Measurements from ENCODE around the gene TRAF4.
"Not testable (repeated sequence)": the region's sequence is repeated elsewhere in the genome, so short reads cannot be mapped to it uniquely, and the experiment has no call there.

The TRAF4 gene

GRCh38 chr17:28783161-28783560, 39.4 kb downstream of the TRAF4 start:
- no peak for DNase-seq (ENCODE audit: low read depth in 3 of 3)

- DNase-seq (ENCODE audit: low read depth in 3 of 3) = no peak
Observed at GRCh38 chr17:28788100-28788499, 44.3 kb downstream of the TRAF4 start.

- no peak for DNase-seq (ENCODE audit: low read depth in 3 of 3)
Observed at GRCh38 chr17:28792877-28793661, 49.3 kb downstream of the TRAF4 start.

GRCh38 chr17:28794846-28795441, 51.1 kb downstream of the TRAF4 start:
- DNase-seq (ENCODE audit: low read depth in 3 of 3) = not testable (repeated sequence)

GRCh38 chr17:28796062-28796461, 52.3 kb downstream of the TRAF4 start:
- DNase-seq (ENCODE audit: low read depth in 3 of 3) = no peak

Data from stimulated activated CD4-positive, alpha-beta T cell treated with anti-CD3 and anti-CD28 coated beads, TNF-alpha, amount 100 ng/mL, for 4 hours (primary cell).